Liver (tissue), 9 donors: ENCODE results near the gene CACFD1. TPM values are rescaled to one million over a fixed set of nuclear protein-coding genes. Genes with fewer than 3 reads are reported as not detected.

ENCODE experiments used
- DNase-seq: peaks from one replicate; pipeline ENCODE4 v3.0.0-alpha.2; 2017; ENCODE audit warnings: low spot score
- H3K27ac ChIP-seq, 2 donors: one replicate each; pipeline ENCODE4 v1.7.0; 2013; ENCODE audit warnings: inconsistent platforms in 2 of 2, low read length in 2 of 2, control low read depth in 1 of 2, low read depth in 1 of 2, mild to moderate bottlenecking in 1 of 2
- H3K27me3 ChIP-seq, 4 donors: one replicate each; pipeline versions ENCODE4 v1.6.1 to v1.7.0; 2013; ENCODE audit warnings: low read length in 3 of 4, inconsistent platforms in 1 of 4, mild to moderate bottlenecking in 1 of 4, moderate library complexity in 1 of 4; ENCODE audit not compliant: control insufficient read depth in 4 of 4, insufficient read depth in 4 of 4
- H3K36me3 ChIP-seq, 4 donors: one replicate each; pipeline versions ENCODE4 v1.6.1 to v1.7.0; 2013; ENCODE audit warnings: low read length in 3 of 4, mild to moderate bottlenecking in 3 of 4, low read depth in 1 of 4, moderate library complexity in 1 of 4; ENCODE audit not compliant: control insufficient read depth in 4 of 4, insufficient read depth in 3 of 4
- H3K4me1 ChIP-seq, 4 donors: one replicate each; pipeline versions ENCODE4 v1.6.1 to v1.7.0; 2013; ENCODE audit warnings: low read length in 3 of 4, mild to moderate bottlenecking in 3 of 4, moderate library complexity in 1 of 4; ENCODE audit not compliant: control insufficient read depth in 4 of 4, insufficient read depth in 4 of 4
- H3K4me3 ChIP-seq, 3 donors: one replicate each; pipeline versions ENCODE4 v1.6.1 to v1.7.0; 2013; ENCODE audit warnings: low read length in 3 of 3, control low read depth in 1 of 3, low read depth in 1 of 3, mild to moderate bottlenecking in 1 of 3
- H3K9ac ChIP-seq, 2 donors: one replicate each; pipeline ENCODE4 v1.7.0; 2013; ENCODE audit warnings: low read length in 2 of 2, mild to moderate bottlenecking in 2 of 2, moderate library complexity in 2 of 2, control low read depth in 1 of 2, low read depth in 1 of 2
- H3K9me3 ChIP-seq, 4 donors: one replicate each; pipeline versions ENCODE4 v1.6.1 to v1.7.0; 2013; ENCODE audit warnings: low read length in 3 of 4; ENCODE audit not compliant: control insufficient read depth in 4 of 4
- CTCF ChIP-seq: fragments of 150-350 bp; IDR thresholded peaks from 2 replicates; pipeline ENCODE4 v1.5.1; 2017; ENCODE audit warnings: improper control_type of control experiment, low read depth, low read length; ENCODE audit not compliant: missing input control
- EGR1 ChIP-seq, 2 donors: IDR thresholded peaks; 2 replicates each; pipeline ENCODE4 v1.6.1; 2016 to 2018; ENCODE audit warnings: antibody characterized with exemption in 2 of 2, low read depth in 2 of 2
- FOXA1 ChIP-seq: IDR thresholded peaks from 2 replicates; pipeline ENCODE4 v1.6.1; 2016; ENCODE audit warnings: antibody characterized with exemption
- FOXA2 ChIP-seq: IDR thresholded peaks from 2 replicates; pipeline ENCODE4 v1.6.1; 2016; ENCODE audit warnings: antibody characterized with exemption
- GABPA ChIP-seq, 2 donors: IDR thresholded peaks in 1 of 2; conservative IDR thresholded peaks in 1 of 2; 2 replicates each; pipeline ENCODE4 v1.6.1; 2016; ENCODE audit warnings: antibody characterized with exemption in 2 of 2, mild to moderate bottlenecking in 1 of 2, moderate library complexity in 1 of 2
- HNF4A ChIP-seq, 2 donors: conservative IDR thresholded peaks; 2 replicates each; pipeline ENCODE4 v1.6.1; 2016; ENCODE audit warnings: antibody characterized with exemption in 2 of 2, mild to moderate bottlenecking in 2 of 2
- HNF4G ChIP-seq: IDR thresholded peaks from 2 replicates; pipeline ENCODE4 v1.6.1; 2016; ENCODE audit warnings: antibody characterized with exemption
- JUND ChIP-seq, 2 donors: IDR thresholded peaks; 2 replicates each; pipeline ENCODE4 v1.6.1; 2016; ENCODE audit warnings: antibody characterized with exemption in 2 of 2
- NR2F2 ChIP-seq: IDR thresholded peaks from 2 replicates; pipeline ENCODE4 v1.6.1; 2016; ENCODE audit warnings: antibody characterized with exemption
- RAD21 ChIP-seq, 2 donors: IDR thresholded peaks; 2 replicates each; pipeline ENCODE4 v1.6.1; 2016; ENCODE audit warnings: antibody characterized with exemption in 2 of 2, mild to moderate bottlenecking in 2 of 2
- RXRA ChIP-seq, 2 donors: IDR thresholded peaks; 2 replicates each; pipeline ENCODE4 v1.6.1; 2017 to 2018; ENCODE audit warnings: antibody characterized with exemption in 2 of 2, mild to moderate bottlenecking in 1 of 2
- SP1 ChIP-seq: IDR thresholded peaks from 2 replicates; pipeline ENCODE4 v1.6.1; 2018; ENCODE audit warnings: antibody characterized with exemption, mild to moderate bottlenecking
- TAF1 ChIP-seq: conservative IDR thresholded peaks from 2 replicates; pipeline ENCODE4 v1.6.1; 2016; ENCODE audit warnings: antibody characterized with exemption, mild to moderate bottlenecking
- WGBS: extraction: QIAGEN DNeasy Blood & Tissue Kit; methylation state at CpG from one replicate; pipeline ENCODE4 v1.1.7; 2013; 5-methylcytosine and 5-hydroxymethylcytosine counted together
- polyA plus RNA-seq, 2 donors: library from polyadenylated mRNA; stranded (reverse) in 1 of 2; unstranded in 1 of 2; fragments of 200-250 nt in 1 of 2; fragments of >200 nt in 1 of 2; fragmentation: Nextera tagmentation in 1 of 2; extraction: Ambion mirVana in 1 of 2; gene quantifications; one replicate each; pipeline versions ENCODE4 v1.2.1 to v1.2.3, GENCODE V29; 2013 to 2015
- total RNA-seq, 2 donors: library from RNA; depleted of rRNA; stranded (reverse); fragments of >200 nt; gene quantifications; one replicate each; pipeline ENCODE4 v1.2.3, GENCODE V29; 2014
- TF ChIP-seq, protein P1 (sequence below): IDR thresholded peaks from 2 replicates; pipeline ENCODE4 v1.6.1; 2016; ENCODE audit warnings: antibody characterized with exemption, mild to moderate bottlenecking
- TF ChIP-seq, protein P2 (sequence below): IDR thresholded peaks from 2 replicates; pipeline ENCODE4 v1.6.1; 2016; ENCODE audit warnings: antibody characterized with exemption
- TF ChIP-seq, protein P3 (sequence below): IDR thresholded peaks from 2 replicates; pipeline ENCODE4 v1.6.1; 2016; ENCODE audit warnings: antibody characterized with exemption
- TF ChIP-seq, protein P4 (sequence below): IDR thresholded peaks from 2 replicates; pipeline ENCODE4 v1.6.1; 2016; ENCODE audit warnings: antibody characterized with exemption
- donor health status: healthy.
- donor health status: healthy.
- donor health status: healthy.
- donor health status: healthy.
- donor health status: healthy.

CACFD1 gene
- total and polyA plus RNA-seq, 4 donors, result 10.1 to 34.5 (median 26.4) TPM

GRCh38 chr9:133419005-133419404 is 40.8 kb upstream of the CACFD1 start:
- H3K4me1 ChIP-seq, result peaks cover 5 to 25% (median 20%) of the 10 kb centered on the region in 4 donors
- DNase-seq, result no peak
- H3K36me3 ChIP-seq, result peaks cover 0 to 6% (median 4%) of the 10 kb centered on the region in 4 donors
- H3K27me3 ChIP-seq, result no peaks in the 10 kb centered on the region
- no peak overlapping the region for H3K9ac ChIP-seq
- H3K4me3 ChIP-seq, result no peak overlapping the region
- TF ChIP-seq JUND (IDR thresholded peaks at IDR 0.05) (no peak), CTCF (no peak), FOXA1 (no peak), EGR1 (IDR thresholded peaks at IDR 0.05; ENCODE audit: low read depth in 2 of 2) (no peak), FOXA2 (no peak), HNF4G (no peak), TAF1 (no peak), RAD21 (IDR thresholded peaks at IDR 0.05) (no peak), RXRA (IDR thresholded peaks at IDR 0.05) (no peak)
- TF ChIP-seq, protein P1, sequence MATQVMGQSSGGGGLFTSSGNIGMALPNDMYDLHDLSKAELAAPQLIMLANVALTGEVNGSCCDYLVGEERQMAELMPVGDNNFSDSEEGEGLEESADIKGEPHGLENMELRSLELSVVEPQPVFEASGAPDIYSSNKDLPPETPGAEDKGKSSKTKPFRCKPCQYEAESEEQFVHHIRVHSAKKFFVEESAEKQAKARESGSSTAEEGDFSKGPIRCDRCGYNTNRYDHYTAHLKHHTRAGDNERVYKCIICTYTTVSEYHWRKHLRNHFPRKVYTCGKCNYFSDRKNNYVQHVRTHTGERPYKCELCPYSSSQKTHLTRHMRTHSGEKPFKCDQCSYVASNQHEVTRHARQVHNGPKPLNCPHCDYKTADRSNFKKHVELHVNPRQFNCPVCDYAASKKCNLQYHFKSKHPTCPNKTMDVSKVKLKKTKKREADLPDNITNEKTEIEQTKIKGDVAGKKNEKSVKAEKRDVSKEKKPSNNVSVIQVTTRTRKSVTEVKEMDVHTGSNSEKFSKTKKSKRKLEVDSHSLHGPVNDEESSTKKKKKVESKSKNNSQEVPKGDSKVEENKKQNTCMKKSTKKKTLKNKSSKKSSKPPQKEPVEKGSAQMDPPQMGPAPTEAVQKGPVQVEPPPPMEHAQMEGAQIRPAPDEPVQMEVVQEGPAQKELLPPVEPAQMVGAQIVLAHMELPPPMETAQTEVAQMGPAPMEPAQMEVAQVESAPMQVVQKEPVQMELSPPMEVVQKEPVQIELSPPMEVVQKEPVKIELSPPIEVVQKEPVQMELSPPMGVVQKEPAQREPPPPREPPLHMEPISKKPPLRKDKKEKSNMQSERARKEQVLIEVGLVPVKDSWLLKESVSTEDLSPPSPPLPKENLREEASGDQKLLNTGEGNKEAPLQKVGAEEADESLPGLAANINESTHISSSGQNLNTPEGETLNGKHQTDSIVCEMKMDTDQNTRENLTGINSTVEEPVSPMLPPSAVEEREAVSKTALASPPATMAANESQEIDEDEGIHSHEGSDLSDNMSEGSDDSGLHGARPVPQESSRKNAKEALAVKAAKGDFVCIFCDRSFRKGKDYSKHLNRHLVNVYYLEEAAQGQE, result no peak
- TF ChIP-seq, protein P2, sequence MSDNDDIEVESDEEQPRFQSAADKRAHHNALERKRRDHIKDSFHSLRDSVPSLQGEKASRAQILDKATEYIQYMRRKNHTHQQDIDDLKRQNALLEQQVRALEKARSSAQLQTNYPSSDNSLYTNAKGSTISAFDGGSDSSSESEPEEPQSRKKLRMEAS, result no peak
- TF ChIP-seq, protein P3, sequence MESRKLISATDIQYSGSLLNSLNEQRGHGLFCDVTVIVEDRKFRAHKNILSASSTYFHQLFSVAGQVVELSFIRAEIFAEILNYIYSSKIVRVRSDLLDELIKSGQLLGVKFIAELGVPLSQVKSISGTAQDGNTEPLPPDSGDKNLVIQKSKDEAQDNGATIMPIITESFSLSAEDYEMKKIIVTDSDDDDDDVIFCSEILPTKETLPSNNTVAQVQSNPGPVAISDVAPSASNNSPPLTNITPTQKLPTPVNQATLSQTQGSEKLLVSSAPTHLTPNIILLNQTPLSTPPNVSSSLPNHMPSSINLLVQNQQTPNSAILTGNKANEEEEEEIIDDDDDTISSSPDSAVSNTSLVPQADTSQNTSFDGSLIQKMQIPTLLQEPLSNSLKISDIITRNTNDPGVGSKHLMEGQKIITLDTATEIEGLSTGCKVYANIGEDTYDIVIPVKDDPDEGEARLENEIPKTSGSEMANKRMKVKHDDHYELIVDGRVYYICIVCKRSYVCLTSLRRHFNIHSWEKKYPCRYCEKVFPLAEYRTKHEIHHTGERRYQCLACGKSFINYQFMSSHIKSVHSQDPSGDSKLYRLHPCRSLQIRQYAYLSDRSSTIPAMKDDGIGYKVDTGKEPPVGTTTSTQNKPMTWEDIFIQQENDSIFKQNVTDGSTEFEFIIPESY, result no peak
- TF ChIP-seq, protein P4, sequence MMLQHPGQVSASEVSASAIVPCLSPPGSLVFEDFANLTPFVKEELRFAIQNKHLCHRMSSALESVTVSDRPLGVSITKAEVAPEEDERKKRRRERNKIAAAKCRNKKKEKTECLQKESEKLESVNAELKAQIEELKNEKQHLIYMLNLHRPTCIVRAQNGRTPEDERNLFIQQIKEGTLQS, result no peak
- 75% methylated on average over 13 of the region's 13 CpGs for WGBS
- no peaks in the 10 kb centered on the region for H3K9me3 ChIP-seq
- no peak overlapping the region for H3K27ac ChIP-seq

DNA sequence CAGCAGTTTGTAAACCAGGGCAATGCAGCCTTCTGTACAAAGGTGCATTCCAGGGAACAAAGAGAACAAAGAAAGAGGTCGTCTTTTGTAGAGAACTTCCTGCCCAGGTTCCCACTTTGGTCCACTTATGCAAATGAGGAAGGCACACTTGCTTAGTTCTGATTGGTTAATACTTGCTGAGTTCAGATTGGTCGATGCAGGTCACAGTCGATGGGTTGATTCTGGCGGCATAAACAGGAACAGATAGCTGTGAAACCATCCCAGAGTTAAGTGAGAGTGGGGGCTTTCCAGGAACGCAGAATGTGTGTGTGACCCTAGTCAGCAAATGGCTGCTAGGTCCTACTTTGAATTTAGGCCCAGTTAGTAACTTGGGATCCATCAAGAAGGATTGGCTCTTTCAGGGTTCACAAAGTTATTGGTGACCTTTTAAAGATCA is 39.4 kb upstream of the CACFD1 start:
- Histone ChIP-seq H3K9ac (no peak overlapping the region), H3K27me3 (no peaks in the 10 kb centered on the region), H3K4me3 (no peak overlapping the region), H3K36me3 (no peaks in the 10 kb centered on the region), H3K9me3 (no peaks in the 10 kb centered on the region), H3K27ac (no peak overlapping the region), H3K4me1 (peaks cover 5 to 25% (median 20%) of the 10 kb centered on the region in 4 donors)
- no peak for TF ChIP-seq TAF1
- no peak for TF ChIP-seq NR2F2
- TF ChIP-seq, protein P4, result no peak
- no peak for TF ChIP-seq HNF4A (conservative IDR thresholded peaks at IDR 0.05)
- no peak for TF ChIP-seq SP1
- no peak for TF ChIP-seq GABPA (IDR thresholded peaks at IDR 0.05 in 1 of 2, conservative IDR thresholded peaks at IDR 0.05 in 1 of 2)
- TF ChIP-seq HNF4G, result no peak
- no peak for TF ChIP-seq CTCF
- TF ChIP-seq EGR1 (IDR thresholded peaks at IDR 0.05; ENCODE audit: low read depth in 2 of 2), result no peak
- TF ChIP-seq, protein P2, result no peak
- TF ChIP-seq FOXA2, result no peak
- 76% methylated on average over 5 of the region's 5 CpGs for WGBS
- no peak for DNase-seq
